GM12891 (cell line): ENCODE measurements around the gene PLG.
"Not testable (repeated sequence)": the region's sequence is repeated elsewhere in the genome, so short reads cannot be mapped to it uniquely, and the experiment has no call there.

Source experiments
- DNase-seq: peaks from one replicate; pipeline ENCODE4 v3.0.0; 2011; ENCODE audit warnings: low spot score; ENCODE audit not compliant: insufficient read length
- FAIRE-seq: peaks from 2 replicates; lab custom pipeline; 2011; peaks lifted over from hg19 to GRCh38; lab: Jason Lieb, UNC
- PAX5 ChIP-seq: IDR thresholded peaks from 2 replicates; pipeline ENCODE4 v1.6.1; 2011; ENCODE audit warnings: low read length, moderate library complexity, mild to moderate bottlenecking; ENCODE audit not compliant: insufficient read depth, severe bottlenecking
- POLR2A ChIP-seq: IDR thresholded peaks from 2 replicates; pipeline ENCODE4 v1.6.1; 2011; ENCODE audit warnings: low read depth, low read length, control low read depth
- POLR2AphosphoS5 ChIP-seq: IDR thresholded peaks from 2 replicates; pipeline ENCODE4 v1.6.1; 2011; ENCODE audit warnings: low read depth, low read length, control low read depth
- POU2F2 ChIP-seq: IDR thresholded peaks from 2 replicates; pipeline ENCODE4 v1.6.1; 2011; ENCODE audit warnings: low read depth, mild to moderate bottlenecking, control low read depth, low read length, moderate library complexity
- SPI1 ChIP-seq: IDR thresholded peaks from 2 replicates; pipeline ENCODE4 v1.6.1; 2011; ENCODE audit warnings: low read depth, low read length, control low read depth
- TAF1 ChIP-seq: IDR thresholded peaks from 2 replicates; pipeline ENCODE4 v1.6.1; 2011; ENCODE audit warnings: low read depth, low read length, control low read depth

Gene PLG

GRCh38 chr6:160755165-160755564 is 53.1 kb downstream of the PLG start:
- no peak for DNase-seq
- no peak for FAIRE-seq
- no peak for TF ChIP-seq POLR2AphosphoS5
- TF ChIP-seq POLR2A = no peak
- no peak for TF ChIP-seq PAX5
- TF ChIP-seq SPI1 = no peak
- no peak for TF ChIP-seq TAF1
- no peak for TF ChIP-seq POU2F2

GRCh38 chr6:160756021-160756420 is 54.0 kb downstream of the PLG start:
- no peak for DNase-seq
- TF ChIP-seq PAX5 = no peak
- no peak for TF ChIP-seq SPI1
- no peak for TF ChIP-seq POLR2AphosphoS5
- no peak for TF ChIP-seq TAF1
- TF ChIP-seq POLR2A = no peak
- no peak for TF ChIP-seq POU2F2
- FAIRE-seq = no peak

- no peak for TF ChIP-seq SPI1
- no peak for TF ChIP-seq TAF1
- no peak for TF ChIP-seq PAX5
- TF ChIP-seq POU2F2 = no peak
- TF ChIP-seq POLR2A = no peak
- TF ChIP-seq POLR2AphosphoS5 = no peak
- FAIRE-seq = no peak
- DNase-seq = no peak
Observed at GRCh38 chr6:160756871-160757270, 54.8 kb downstream of the PLG start.

GRCh38 chr6:160764847-160765246 is 62.8 kb downstream of the PLG start:
- FAIRE-seq (peak; percentile 52), DNase-seq (no peak)
- no peak for TF ChIP-seq PAX5
- TF ChIP-seq POLR2AphosphoS5 = no peak
- TF ChIP-seq TAF1 = no peak
- TF ChIP-seq POU2F2 = no peak
- no peak for TF ChIP-seq SPI1
- TF ChIP-seq POLR2A = no peak

GRCh38 chr6:160765412-160765811 is 63.4 kb downstream of the PLG start:
- DNase-seq (no peak), FAIRE-seq (no peak)
- TF ChIP-seq POLR2AphosphoS5 (no peak), SPI1 (no peak), POLR2A (no peak), TAF1 (no peak), POU2F2 (no peak), PAX5 (no peak)

- no peak for TF ChIP-seq PAX5
- no peak for TF ChIP-seq POLR2AphosphoS5
- no peak for TF ChIP-seq POU2F2
- no peak for TF ChIP-seq SPI1
- no peak for TF ChIP-seq TAF1
- TF ChIP-seq POLR2A = no peak
- peak; percentile 23 for FAIRE-seq
- DNase-seq = no peak
Observed at GRCh38 chr6:160766657-160766988, 64.6 kb downstream of the PLG start.

GRCh38 chr6:160766989-160767646 is 65.1 kb downstream of the PLG start:
- no peak for TF ChIP-seq PAX5
- TF ChIP-seq POU2F2 = 0 out of 2 replicates have a peak, but pooled peaks have one; percentile 35
- peak; percentile 61 for FAIRE-seq

GRCh38 chr6:160767647-160768019 is 65.6 kb downstream of the PLG start:
- FAIRE-seq (no peak), DNase-seq (no peak)
- TF ChIP-seq TAF1 (no peak), SPI1 (no peak), PAX5 (no peak), POLR2A (no peak), POU2F2 (no peak), POLR2AphosphoS5 (no peak)

More at GRCh38 chr6:160766989-160767646, 65.1 kb downstream of the PLG start:
- peak; percentile 80 for DNase-seq

GRCh38 chr6:160768101-160768500 is 66.1 kb downstream of the PLG start:
- DNase-seq = no peak
- no peak for FAIRE-seq
- no peak for TF ChIP-seq POLR2AphosphoS5
- no peak for TF ChIP-seq POU2F2
- TF ChIP-seq TAF1 = no peak
- no peak for TF ChIP-seq SPI1
- TF ChIP-seq PAX5 = no peak
- TF ChIP-seq POLR2A = no peak

GRCh38 chr6:160774399-160774798 is 72.4 kb downstream of the PLG start:
- FAIRE-seq = no peak
- DNase-seq = no peak
- no peak for TF ChIP-seq PAX5
- no peak for TF ChIP-seq POLR2AphosphoS5
- no peak for TF ChIP-seq TAF1
- no peak for TF ChIP-seq POLR2A
- no peak for TF ChIP-seq SPI1
- no peak for TF ChIP-seq POU2F2

- FAIRE-seq (peak; percentile 28), DNase-seq (no peak)
- TF ChIP-seq POU2F2 = no peak
- TF ChIP-seq POLR2A = no peak
- TF ChIP-seq TAF1 = no peak
- TF ChIP-seq POLR2AphosphoS5 = no peak
Observed at GRCh38 chr6:160775792-160776580, 73.9 kb downstream of the PLG start.

GRCh38 chr6:160779095-160779494 is 77.1 kb downstream of the PLG start:
- not testable (repeated sequence) for FAIRE-seq, DNase-seq

GRCh38 chr6:160780656-160781055 is 78.6 kb downstream of the PLG start:
- not testable (repeated sequence) for FAIRE-seq, DNase-seq
